Smooth muscle cell (in vitro differentiated cells): ENCODE results near the gene MS4A18. TPM values are rescaled to one million over a fixed set of nuclear protein-coding genes. Genes with fewer than 3 reads are reported as not detected.

Experiments used
- DNase-seq: peaks from one replicate; lab custom pipeline; 2025; ENCODE audit not compliant: unreplicated experiment; lab: John Stamatoyannopoulos, UW
- H2AFZ ChIP-seq: fragments of 200-600 bp; sonication (generic); 2 replicates; pipeline ENCODE4 v1.6.0; 2016; ENCODE audit warnings: antibody characterized with exemption, low read depth, mild to moderate bottlenecking
- H3F3A ChIP-seq: fragments of 200-600 bp; sonication (generic); 2 replicates; pipeline ENCODE4 v1.6.0; 2017; ENCODE audit warnings: antibody characterized with exemption, low read depth
- H3K27ac ChIP-seq: fragments of 200-600 bp; sonication (generic); 2 replicates; pipeline ENCODE4 v1.5.1; 2016; ENCODE audit warnings: low read depth, mild to moderate bottlenecking
- H3K27me3 ChIP-seq: fragments of 200-600 bp; sonication (generic); 2 replicates; pipeline ENCODE4 v1.6.1; 2016; ENCODE audit warnings: low read depth, mild to moderate bottlenecking
- H3K36me3 ChIP-seq: fragments of 200-600 bp; sonication (generic); 2 replicates; pipeline ENCODE4 v1.5.1; 2016; ENCODE audit warnings: low read depth
- H3K4me1 ChIP-seq: fragments of 200-600 bp; sonication (generic); 2 replicates; pipeline ENCODE4 v1.5.1; 2016; ENCODE audit warnings: low read depth
- H3K4me2 ChIP-seq: fragments of 200-600 bp; sonication (generic); 2 replicates; pipeline ENCODE4 v1.6.0; 2016; ENCODE audit warnings: mild to moderate bottlenecking
- H3K4me3 ChIP-seq: fragments of 200-600 bp; sonication (generic); 2 replicates; pipeline ENCODE4 v1.5.1; 2016; ENCODE audit warnings: mild to moderate bottlenecking
- H3K79me2 ChIP-seq: fragments of 200-600 bp; sonication (generic); 2 replicates; pipeline ENCODE4 v1.6.0; 2016; ENCODE audit warnings: low read depth, mild to moderate bottlenecking
- H3K9ac ChIP-seq: fragments of 200-600 bp; sonication (generic); 2 replicates; pipeline ENCODE4 v1.6.0; 2016; ENCODE audit warnings: low read depth
- H3K9me3 ChIP-seq: fragments of 200-600 bp; sonication (generic); replicated peaks from 2 replicates; pipeline ENCODE4 v1.5.1; 2016; ENCODE audit warnings: low read depth
- H4K20me1 ChIP-seq: fragments of 200-600 bp; sonication (generic); 2 replicates; pipeline ENCODE4 v1.6.0; 2016; ENCODE audit warnings: low read depth
- WGBS: methylation state at CpG from one replicate; pipeline ENCODE4 v1.1.7; 2016; ENCODE audit warnings: low lambda C conversion rate; 5-methylcytosine and 5-hydroxymethylcytosine counted together
- polyA plus RNA-seq: library from polyadenylated mRNA; unstranded; fragments of >200 nt; fragmentation: Nextera tagmentation; extraction: Ambion mirVana; gene quantifications from 2 replicates; pipeline ENCODE4 v1.2.1, GENCODE V29; 2016
- total RNA-seq: library from RNA; depleted of rRNA; stranded (reverse); fragments of >200 nt; gene quantifications from 2 replicates; pipeline ENCODE4 v1.2.3, GENCODE V29; 2014
- TF ChIP-seq, protein P1 (sequence below): fragments of 200-600 bp; sonication (generic); IDR thresholded peaks from 2 replicates; pipeline ENCODE4 v1.5.1; 2017; ENCODE audit warnings: borderline replicate concordance, mild to moderate bottlenecking, antibody characterized with exemption; ENCODE audit not compliant: insufficient read depth, poor library complexity, severe bottlenecking

MS4A18 gene
- total and polyA plus RNA-seq, 2 experiments from 2014 or later = not detected

- no peak for DNase-seq
- H2AFZ ChIP-seq = no peak overlapping the region
- H3K27ac ChIP-seq = no peak overlapping the region
These were observed 56.3 kb downstream of the MS4A18 start for GRCh38 chr11:60780774-60781173.

GRCh38 chr11:60781286-60781980, 56.9 kb downstream of the MS4A18 start:
- H3K9ac ChIP-seq = no peak overlapping the region

More at GRCh38 chr11:60780774-60781173, 56.3 kb downstream of the MS4A18 start:
- H3F3A ChIP-seq = no peaks in the 10 kb centered on the region
- no peak overlapping the region for H3K4me3 ChIP-seq
- no peaks in the 10 kb centered on the region for H3K36me3 ChIP-seq
- no peaks in the 10 kb centered on the region for H3K9me3 ChIP-seq
- H3K9ac ChIP-seq = no peak overlapping the region
- no peaks in the 10 kb centered on the region for H3K79me2 ChIP-seq
- no peaks in the 10 kb centered on the region for H3K4me1 ChIP-seq
- peaks cover 5% of the 10 kb centered on the region for H3K27me3 ChIP-seq
- TF ChIP-seq, protein P1, sequence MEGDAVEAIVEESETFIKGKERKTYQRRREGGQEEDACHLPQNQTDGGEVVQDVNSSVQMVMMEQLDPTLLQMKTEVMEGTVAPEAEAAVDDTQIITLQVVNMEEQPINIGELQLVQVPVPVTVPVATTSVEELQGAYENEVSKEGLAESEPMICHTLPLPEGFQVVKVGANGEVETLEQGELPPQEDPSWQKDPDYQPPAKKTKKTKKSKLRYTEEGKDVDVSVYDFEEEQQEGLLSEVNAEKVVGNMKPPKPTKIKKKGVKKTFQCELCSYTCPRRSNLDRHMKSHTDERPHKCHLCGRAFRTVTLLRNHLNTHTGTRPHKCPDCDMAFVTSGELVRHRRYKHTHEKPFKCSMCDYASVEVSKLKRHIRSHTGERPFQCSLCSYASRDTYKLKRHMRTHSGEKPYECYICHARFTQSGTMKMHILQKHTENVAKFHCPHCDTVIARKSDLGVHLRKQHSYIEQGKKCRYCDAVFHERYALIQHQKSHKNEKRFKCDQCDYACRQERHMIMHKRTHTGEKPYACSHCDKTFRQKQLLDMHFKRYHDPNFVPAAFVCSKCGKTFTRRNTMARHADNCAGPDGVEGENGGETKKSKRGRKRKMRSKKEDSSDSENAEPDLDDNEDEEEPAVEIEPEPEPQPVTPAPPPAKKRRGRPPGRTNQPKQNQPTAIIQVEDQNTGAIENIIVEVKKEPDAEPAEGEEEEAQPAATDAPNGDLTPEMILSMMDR = no peak
- H3K4me2 ChIP-seq = no peak overlapping the region
- H4K20me1 ChIP-seq = no peaks in the 10 kb centered on the region

DNA sequence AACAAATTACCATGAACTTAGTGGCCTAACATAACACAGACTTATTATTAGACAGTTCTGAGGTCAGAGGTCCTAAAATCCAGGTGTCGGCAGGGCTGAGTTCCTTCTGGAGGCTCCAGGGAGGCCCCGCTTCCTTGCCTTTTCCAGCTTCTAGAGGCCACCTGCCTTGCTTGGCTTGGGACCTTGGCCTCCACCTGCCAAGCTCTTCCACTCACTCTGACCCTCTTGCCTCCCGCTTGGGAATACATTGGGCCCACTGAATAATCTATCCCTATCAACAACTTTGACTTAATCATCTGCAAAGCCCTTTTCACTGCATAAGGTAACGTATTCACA, 57.4 kb downstream of the MS4A18 start:
- Histone ChIP-seq H4K20me1 (no peaks in the 10 kb centered on the region), H3K36me3 (no peaks in the 10 kb centered on the region), H3K4me1 (no peaks in the 10 kb centered on the region), H3F3A (no peaks in the 10 kb centered on the region), H2AFZ (no peak overlapping the region), H3K27me3 (peaks cover 5% of the 10 kb centered on the region), H3K79me2 (no peaks in the 10 kb centered on the region), H3K9me3 (no peaks in the 10 kb centered on the region), H3K9ac (no peak overlapping the region), H3K4me3 (no peak overlapping the region), H3K4me2 (no peak overlapping the region), H3K27ac (no peak overlapping the region)
- 91% methylated on average over 4 of the region's 4 CpGs for WGBS
- TF ChIP-seq, protein P1 = no peak
- DNase-seq = no peak

More at GRCh38 chr11:60781286-60781980, 56.9 kb downstream of the MS4A18 start:
- no peaks in the 10 kb centered on the region for H3K9me3 ChIP-seq
- no peak overlapping the region for H3K27ac ChIP-seq
- H2AFZ ChIP-seq = no peak overlapping the region
- no peaks in the 10 kb centered on the region for H3F3A ChIP-seq
- H3K4me3 ChIP-seq = no peak overlapping the region
- no peaks in the 10 kb centered on the region for H3K36me3 ChIP-seq
- no peak overlapping the region for H3K4me2 ChIP-seq
- WGBS = 82% methylated on average over 7 of the region's 7 CpGs
- TF ChIP-seq, protein P1 = no peak
- no peaks in the 10 kb centered on the region for H3K4me1 ChIP-seq
- H4K20me1 ChIP-seq = no peaks in the 10 kb centered on the region
- peaks cover 5% of the 10 kb centered on the region for H3K27me3 ChIP-seq
- no peak for DNase-seq
- H3K79me2 ChIP-seq = no peaks in the 10 kb centered on the region
